ENCODE data around the gene CEP170B.
"Not testable (repeated sequence)": the region's sequence is repeated elsewhere in the genome, so short reads cannot be mapped to it uniquely, and the experiment has no call there.

The CEP170B gene

GRCh38 chr14:104879201-104879982, 14.3 kb downstream of the CEP170B start:
- DNase-seq (ENCODE audit: low read depth): no peak

GRCh38 chr14:104879983-104880565, 15.0 kb downstream of the CEP170B start:
- DNase-seq (ENCODE audit: low read depth): no peak

DNA sequence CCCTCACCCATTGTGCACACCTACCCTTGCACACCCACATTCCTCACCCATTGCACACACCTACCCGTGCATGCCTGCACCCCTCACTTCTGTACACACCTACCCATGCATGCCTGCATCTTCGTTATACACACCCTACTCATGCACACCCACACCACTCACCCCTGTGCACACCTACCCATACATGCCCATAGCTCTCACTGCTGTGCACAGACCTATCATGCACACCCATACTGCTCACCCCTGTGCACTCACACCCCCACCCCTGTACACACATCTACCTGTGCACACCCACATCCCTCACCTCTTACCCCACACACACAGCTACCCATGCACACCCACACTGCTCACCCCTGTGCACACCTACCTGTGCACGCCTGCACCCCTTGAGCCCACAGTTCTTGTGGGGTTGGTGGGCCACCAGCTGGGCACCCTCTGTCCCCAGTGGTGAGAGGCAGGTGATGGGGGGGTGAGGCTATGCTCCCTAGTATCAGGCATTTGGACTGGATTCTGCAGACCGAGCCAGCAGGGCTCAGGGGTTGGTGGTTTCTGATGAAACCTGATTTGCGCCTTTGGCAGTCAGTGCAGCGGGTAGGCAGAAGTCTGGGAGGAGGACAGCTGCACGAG, 15.6 kb downstream of the CEP170B start:
- DNase-seq (ENCODE audit: low read depth): no peak

- no peak for DNase-seq (ENCODE audit: low read depth)
Observed at GRCh38 chr14:104881369-104881979, 16.4 kb downstream of the CEP170B start.

DNA sequence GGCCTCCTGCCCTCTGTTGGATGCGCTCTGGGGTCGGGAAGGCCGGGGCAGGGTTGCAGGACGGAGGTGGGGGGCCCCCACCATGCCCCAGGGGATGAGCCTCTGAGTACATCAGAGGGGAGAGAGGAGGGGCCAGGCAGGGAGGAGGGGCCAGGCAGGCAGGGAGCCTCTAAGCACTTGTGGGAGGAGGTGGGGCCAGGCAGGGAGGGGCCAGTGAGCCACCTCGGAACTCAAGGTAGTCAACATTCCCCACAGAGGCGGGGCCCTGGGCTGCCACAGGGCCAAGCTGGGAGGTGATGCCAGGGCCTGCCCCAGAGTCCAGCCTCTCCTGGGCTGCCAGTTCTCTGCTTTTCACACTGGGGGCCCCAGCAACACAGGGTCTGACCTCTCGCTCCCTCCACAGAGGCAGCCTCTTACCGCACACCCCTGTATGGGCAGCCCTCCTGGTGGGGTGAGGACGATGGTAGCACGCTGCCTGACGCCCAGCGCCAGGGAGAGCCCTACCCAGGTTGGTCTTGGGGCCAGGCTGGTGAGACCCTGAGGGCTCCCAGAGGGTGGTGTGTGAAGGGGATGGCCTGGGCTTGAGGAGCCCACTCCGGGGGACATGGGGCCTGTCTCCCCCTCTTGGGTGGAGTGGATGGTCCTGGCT, 17.4 kb downstream of the CEP170B start:
- peak; percentile 15 for DNase-seq (ENCODE audit: low read depth)

DNA sequence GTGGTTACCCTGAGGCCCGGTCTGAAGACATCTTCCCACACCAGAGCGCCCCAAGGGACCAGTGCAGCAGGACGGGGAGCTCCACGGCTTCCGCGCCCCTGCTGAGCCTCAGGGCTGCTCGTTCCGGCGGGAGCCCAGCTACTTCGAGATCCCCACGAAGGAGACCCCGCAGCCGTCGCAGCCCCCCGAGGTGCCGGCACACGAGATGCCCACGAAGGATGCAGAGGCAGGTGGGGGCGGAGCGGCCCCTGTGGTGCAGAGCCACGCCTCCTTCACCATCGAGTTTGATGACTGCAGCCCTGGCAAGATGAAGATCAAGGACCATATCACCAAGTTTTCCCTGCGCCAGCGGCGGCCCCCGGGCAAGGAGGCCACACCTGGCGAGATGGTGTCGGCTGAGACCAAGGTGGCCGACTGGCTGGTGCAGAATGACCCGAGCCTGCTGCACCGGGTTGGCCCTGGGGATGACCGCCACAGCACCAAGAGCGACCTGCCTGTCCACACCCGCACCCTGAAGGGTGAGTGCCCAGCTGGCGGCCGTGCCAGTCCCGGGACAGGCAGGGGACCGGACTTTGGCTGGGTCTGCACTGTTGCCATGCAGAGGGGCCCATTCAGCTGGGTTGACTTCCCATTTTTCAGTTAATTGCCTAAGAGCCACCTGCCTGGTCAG, 18.1 kb downstream of the CEP170B start:
- DNase-seq (ENCODE audit: low read depth): no peak

- DNase-seq (ENCODE audit: low read depth): no peak
Observed at GRCh38 chr14:104883681-104884361, 18.8 kb downstream of the CEP170B start.

GRCh38 chr14:104884381-104884780, 19.3 kb downstream of the CEP170B start:
- not testable (repeated sequence) for DNase-seq (ENCODE audit: low read depth)

DNA sequence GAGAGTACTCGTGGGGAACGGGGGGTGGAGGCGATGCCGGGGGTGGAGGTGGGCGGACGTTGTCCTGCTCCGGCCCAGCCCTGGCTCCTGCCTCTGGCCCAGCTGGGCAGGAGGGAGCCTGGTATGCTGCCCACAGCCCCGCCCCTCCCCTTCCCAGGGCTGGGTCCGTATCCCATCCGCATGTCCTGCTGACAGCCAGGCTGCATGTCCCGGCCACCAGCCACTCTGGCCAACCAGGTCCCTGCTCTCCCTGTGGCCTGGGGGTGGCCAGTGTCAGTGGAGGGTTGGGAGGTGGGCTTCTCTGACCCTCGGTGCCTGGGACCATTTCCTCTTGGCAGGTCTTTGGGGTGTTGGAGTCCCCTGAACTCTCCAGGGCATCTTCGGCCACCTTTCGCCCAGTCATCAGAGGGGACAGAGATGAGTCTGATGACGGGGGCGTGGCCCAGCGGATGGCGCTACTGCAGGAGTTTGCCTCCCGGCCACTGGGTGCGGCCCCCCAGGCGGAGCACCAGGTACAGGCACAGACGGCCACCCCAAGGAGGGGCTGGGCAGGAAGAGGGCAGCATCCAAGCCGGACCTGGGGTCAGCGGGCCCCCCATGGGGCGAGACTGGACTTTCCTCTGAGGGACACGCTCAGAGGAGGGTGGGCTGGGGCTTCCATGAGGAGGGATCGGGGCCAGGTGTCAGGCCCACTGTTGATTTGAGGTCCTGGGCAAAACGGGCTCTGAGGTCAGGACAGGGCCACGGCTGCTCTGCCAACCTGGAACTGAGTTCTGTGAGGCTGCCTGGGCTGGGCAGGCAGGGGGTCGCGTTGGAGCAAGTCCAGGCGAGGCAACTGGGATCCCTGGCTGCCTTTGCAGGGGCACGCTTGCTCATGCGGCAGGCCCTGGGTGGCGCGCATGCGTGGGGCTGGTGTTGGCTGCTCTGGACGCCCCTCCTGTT, 20.2 kb downstream of the CEP170B start:
- DNase-seq (ENCODE audit: low read depth): no peak

DNA sequence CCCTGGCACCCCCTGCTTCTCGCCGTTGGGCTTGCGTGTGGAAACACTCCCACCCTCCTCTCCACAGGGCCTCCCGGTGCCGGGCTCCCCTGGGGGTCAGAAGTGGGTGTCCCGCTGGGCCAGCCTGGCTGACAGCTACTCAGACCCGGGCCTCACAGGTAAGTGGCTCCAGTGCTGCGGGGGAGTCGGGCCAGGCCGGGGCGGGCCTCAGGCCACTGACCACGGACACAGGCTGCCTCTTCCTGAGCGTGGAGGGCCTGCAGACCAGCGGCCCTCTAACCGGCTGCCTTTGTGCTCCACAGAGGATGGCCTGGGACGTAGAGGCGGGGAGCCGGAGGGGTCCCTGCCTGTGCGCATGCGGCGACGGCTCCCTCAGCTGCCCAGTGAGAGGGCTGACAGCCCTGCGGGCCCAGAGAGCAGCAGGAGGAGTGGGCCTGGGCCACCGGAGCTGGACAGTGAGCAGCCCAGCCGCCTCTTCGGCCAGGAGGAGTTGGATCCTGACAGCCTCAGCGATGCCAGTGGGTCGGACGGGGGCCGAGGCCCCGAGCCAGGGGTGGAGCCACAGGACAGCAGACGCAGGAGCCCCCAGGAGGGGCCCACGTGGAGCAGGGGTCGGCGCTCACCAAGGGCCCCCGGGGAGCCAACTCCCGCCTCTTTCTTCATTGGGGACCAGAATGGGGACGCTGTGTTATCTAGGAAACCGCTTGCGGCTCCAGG, 21.1 kb downstream of the CEP170B start:
- DNase-seq (ENCODE audit: low read depth): no peak

GRCh38 chr14:104886690-104887622, 21.9 kb downstream of the CEP170B start:
- no peak for DNase-seq (ENCODE audit: low read depth)

DNA sequence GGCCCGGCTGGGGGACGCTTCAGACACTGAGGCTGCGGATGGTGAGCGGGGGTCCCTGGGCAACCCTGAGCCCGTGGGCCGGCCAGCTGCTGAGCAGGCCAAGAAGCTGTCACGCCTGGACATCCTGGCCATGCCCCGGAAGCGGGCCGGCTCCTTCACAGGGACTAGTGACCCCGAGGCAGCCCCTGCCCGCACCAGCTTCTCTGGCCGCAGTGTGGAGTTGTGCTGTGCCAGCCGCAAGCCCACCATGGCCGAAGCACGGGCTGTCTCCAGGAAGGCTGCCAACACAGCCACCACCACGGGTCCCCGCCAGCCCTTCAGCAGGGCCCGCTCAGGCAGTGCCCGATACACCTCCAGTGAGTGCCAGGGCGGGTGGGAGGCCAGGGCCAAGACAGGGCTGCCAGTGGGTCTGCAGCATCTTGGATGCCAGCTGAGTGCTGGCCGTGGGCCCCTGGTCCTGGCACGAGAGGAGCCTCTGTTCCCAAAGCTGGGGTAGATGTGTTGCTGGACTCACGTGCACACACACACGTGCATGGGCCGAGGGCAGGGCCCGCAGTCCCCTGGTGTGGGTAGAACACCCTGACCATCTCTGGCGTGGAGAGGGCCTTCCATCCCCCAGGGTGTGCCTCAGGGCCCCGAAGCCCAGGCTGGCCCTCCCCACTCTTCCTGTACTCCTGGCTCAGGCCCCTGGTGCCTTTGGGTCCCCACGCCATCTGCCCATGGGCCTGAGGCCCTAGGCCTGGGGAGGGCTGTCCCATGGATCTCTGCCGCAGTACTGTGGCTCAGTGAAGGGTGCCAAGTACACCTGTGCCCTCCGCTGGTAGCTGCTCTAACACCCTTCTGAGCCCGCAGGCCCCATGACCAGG, 22.8 kb downstream of the CEP170B start:
- no peak for DNase-seq (ENCODE audit: low read depth)

DNA sequence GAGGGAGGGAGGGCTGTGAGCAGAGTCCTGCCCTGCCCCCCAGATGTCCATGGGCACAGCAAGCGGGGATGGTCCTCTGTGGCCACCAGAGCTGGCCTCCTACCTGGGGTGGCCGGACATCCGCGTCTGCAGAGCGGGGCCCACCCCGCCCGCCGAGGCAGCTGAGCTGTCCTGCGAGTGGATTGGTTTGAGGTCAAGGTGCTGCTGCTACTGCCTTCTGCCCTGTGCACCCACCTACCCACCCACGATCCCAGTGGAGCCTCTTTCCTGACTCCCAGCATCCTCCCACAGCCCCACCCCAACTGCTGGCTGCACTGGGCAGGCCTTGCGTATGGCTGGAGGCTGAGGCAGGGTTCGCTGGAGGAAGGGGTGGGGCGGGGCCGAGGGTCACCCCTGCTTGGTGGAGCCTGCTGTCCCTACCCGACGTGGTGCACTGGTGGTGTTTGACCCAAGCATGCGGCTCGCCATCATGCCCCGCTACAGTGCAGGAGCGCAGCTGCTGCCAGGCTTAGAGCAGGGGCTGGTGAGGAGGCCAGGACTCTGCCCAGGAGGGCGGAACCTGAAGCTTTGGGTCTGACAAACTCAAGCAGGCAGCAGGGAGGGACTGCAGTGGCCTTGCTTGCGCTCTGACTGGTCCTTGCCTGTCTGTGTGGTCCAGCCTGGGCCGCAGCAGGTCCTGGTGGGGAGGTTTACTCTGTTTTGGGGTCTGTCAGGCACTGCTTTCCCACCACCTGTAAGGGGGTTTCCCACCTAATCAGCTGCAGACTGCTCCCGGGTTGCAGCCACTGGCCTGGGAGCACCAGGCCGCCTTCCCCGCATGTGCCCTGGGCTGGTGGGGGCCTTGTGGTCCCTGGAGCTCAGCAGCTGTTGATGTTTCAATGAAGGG, 23.7 kb downstream of the CEP170B start:
- DNase-seq (ENCODE audit: low read depth): no peak

DNA sequence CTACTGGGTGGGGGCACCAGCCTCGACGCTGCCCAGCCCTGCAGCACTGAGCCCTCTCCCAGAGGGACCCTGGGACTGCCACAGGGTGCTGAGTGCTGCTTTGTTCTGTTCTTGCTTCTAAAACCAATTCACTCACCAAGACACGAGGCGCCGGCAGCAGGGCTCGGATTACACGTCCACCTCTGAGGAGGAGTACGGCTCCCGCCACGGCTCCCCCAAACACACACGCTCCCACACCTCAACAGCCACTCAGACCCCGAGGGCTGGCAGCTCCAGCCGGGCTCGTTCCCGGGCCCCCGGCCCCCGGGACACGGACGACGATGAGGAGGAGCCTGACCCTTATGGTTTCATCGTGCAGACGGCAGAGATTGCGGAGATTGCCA, 24.3 kb downstream of the CEP170B start:
- DNase-seq (ENCODE audit: low read depth): no peak

DNA sequence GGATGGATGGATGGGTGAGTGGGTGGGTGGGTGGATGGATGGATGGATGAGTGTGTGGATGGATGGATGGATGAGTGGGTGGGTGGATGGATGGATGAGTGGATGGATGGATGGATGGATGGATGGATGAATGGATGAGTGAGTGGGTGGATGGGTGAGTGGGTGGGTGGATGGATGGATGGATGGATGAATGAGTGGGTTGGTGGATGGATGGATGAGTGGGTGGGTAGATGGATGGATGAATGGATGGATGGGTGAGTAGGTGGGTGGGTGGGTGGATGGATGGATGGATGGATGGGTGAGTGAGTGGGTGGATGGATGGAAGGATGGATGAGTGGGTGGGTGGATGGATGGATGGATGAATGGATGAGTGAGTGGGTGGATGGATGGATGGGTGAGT, 25.2 kb downstream of the CEP170B start:
- not testable (repeated sequence) for DNase-seq (ENCODE audit: low read depth)

GRCh38 chr14:104891121-104891551, 26.1 kb downstream of the CEP170B start:
- DNase-seq (ENCODE audit: low read depth): no peak

Data from EH (cell line).